ENCODE measurements around the gene STK32B. TPM values are rescaled to one million over a fixed set of nuclear protein-coding genes. Genes with fewer than 3 reads are reported as not detected.

STK32B gene
- total and polyA plus RNA-seq, 2 donors (not counting 3 experiments of a cell fraction or from before 2014, with no cell fraction given): 5.6 to 7.8 TPM

- no peak for DNase-seq (ENCODE audit: low read depth, low spot score)
- no peak overlapping the region for H3K27ac ChIP-seq (ENCODE audit: insufficient read depth, low read depth, low read length)
- no TSS peak for BruUV-seq (replicated peaks)
- no peaks in the 10 kb centered on the region for H3K9me3 ChIP-seq (replicated peaks; ENCODE audit: control insufficient read depth, insufficient read depth, low read length)
- peaks cover 7 to 14% of the 10 kb centered on the region in 2 experiments for H3K27me3 ChIP-seq (ENCODE audit: control insufficient read depth in 2 of 2, insufficient read depth in 2 of 2, low read length in 2 of 2)
- TF ChIP-seq JUN (IDR thresholded peaks at IDR 0.05; ENCODE audit: borderline replicate concordance, insufficient read depth, insufficient read length, low read depth): no peak
- no peak for TF ChIP-seq EZH2 (IDR thresholded peaks at IDR 0.05; ENCODE audit: borderline replicate concordance, low read depth, low read length, severe bottlenecking)
- no peak for TF ChIP-seq POLR2A (IDR thresholded peaks at IDR 0.05; ENCODE audit: low read depth, low read length)
- no peak for TF ChIP-seq POLR2AphosphoS5 (IDR thresholded peaks at IDR 0.05; ENCODE audit: insufficient read depth, low read depth, low read length)
- no peak for TF ChIP-seq GATA2 (IDR thresholded peaks at IDR 0.05; ENCODE audit: insufficient read depth, insufficient read length, low read depth, low read length)
- TF ChIP-seq CTCF (IDR thresholded peaks at IDR 0.05; ENCODE audit: extremely low read depth in 1 of 2, insufficient read depth in 1 of 2, low read depth in 1 of 2, low read length in 2 of 2): no peak
- no peak for TF ChIP-seq FOS (IDR thresholded peaks at IDR 0.05; ENCODE audit: borderline replicate concordance, insufficient read depth, low read length)
- no peak for TF ChIP-seq MYC (IDR thresholded peaks at IDR 0.05; ENCODE audit: low read depth, low read length)
- no peak for TF ChIP-seq MAX (IDR thresholded peaks at IDR 0.05; ENCODE audit: insufficient read depth, insufficient read length)
- H4K20me1 ChIP-seq (replicated peaks; ENCODE audit: control insufficient read depth, extremely low read depth, insufficient read depth, low read length): no peaks in the 10 kb centered on the region
- H2AFZ ChIP-seq (ENCODE audit: low read depth, low read length): no peak overlapping the region
- no peaks in the 10 kb centered on the region for H3K4me1 ChIP-seq (ENCODE audit: control insufficient read depth, extremely low read depth, insufficient read depth, low read length)
- ChIA-PET CTCF (interaction anchor here (0.7 to 1.8 kb wide), 3 partner anchors 31 to 388 kb away, joined by 3 to 5 read pairs (median 3); no protein-coding TSS in a partner anchor), POLR2A (no interaction called here)
- dilution Hi-C loops (cut with MboI; ENCODE audit: extremely low pct_ligation_motif_present, low sequenced_read_pairs): no loop called here
- no peaks in the 10 kb centered on the region for H3K79me2 ChIP-seq (ENCODE audit: control insufficient read depth, insufficient read depth, low read length)
- intact Hi-C loops (cut with micrococcal nuclease): no loop called here
- H3K9ac ChIP-seq (replicated peaks; ENCODE audit: extremely low read depth, insufficient read depth, low read length): no peak overlapping the region
- no peak overlapping the region for H3K4me2 ChIP-seq (ENCODE audit: insufficient read depth, low read length)
- H3K4me3 ChIP-seq (replicated peaks in 1 of 3; ENCODE audit: insufficient read depth in 1 of 3, low read depth in 1 of 3, low read length in 3 of 3): no peak overlapping the region
- no peak for FAIRE-seq
- no peaks in the 10 kb centered on the region for H3K9me1 ChIP-seq (replicated peaks; ENCODE audit: control insufficient read depth, extremely low read depth, insufficient read depth, low read length)
- H3K36me3 ChIP-seq (ENCODE audit: control insufficient read depth in 2 of 2, extremely low read depth in 1 of 2, insufficient read depth in 2 of 2, low read length in 2 of 2): no peaks in the 10 kb centered on the region
Observed at GRCh38 chr4:5012244-5012898, 38.9 kb upstream of the STK32B start.

Data from endothelial cell of umbilical vein (primary cell).